IPS-20b (cell line): ENCODE measurements around the gene PIP5K1B.

ENCODE experiments used
- H3K27ac ChIP-seq: one replicate; pipeline ENCODE4 v1.5.1; 2013; ENCODE audit warnings: low read length
- H3K27me3 ChIP-seq: 2 replicates; pipeline ENCODE4 v1.6.1; 2013; ENCODE audit warnings: mild to moderate bottlenecking, low read length, inconsistent platforms; ENCODE audit not compliant: insufficient read depth
- H3K36me3 ChIP-seq: 2 replicates; pipeline ENCODE4 v1.6.1; 2013; ENCODE audit warnings: low read depth, mild to moderate bottlenecking, inconsistent platforms, low read length, moderate library complexity; ENCODE audit not compliant: insufficient read depth
- H3K4me1 ChIP-seq: 2 replicates; pipeline ENCODE4 v1.6.1; 2013; ENCODE audit warnings: mild to moderate bottlenecking, control low read depth, inconsistent platforms, low read length, moderate library complexity; ENCODE audit not compliant: insufficient read depth
- H3K4me3 ChIP-seq: 2 replicates; pipeline ENCODE4 v1.5.1; 2013; ENCODE audit warnings: mild to moderate bottlenecking, low read length, inconsistent platforms
- H3K9ac ChIP-seq: 2 replicates; pipeline ENCODE4 v1.6.1; 2013; ENCODE audit warnings: low read depth, mild to moderate bottlenecking, inconsistent platforms, low read length, moderate library complexity
- H3K9me3 ChIP-seq: 2 replicates; pipeline ENCODE4 v1.6.1; 2013; ENCODE audit warnings: mild to moderate bottlenecking, low read depth, low read length, inconsistent platforms; ENCODE audit not compliant: insufficient read depth

PIP5K1B gene

GRCh38 chr9:68802525-68803015, 97.5 kb downstream of the PIP5K1B start:
- H3K9ac ChIP-seq = no peak overlapping the region

GRCh38 chr9:68804911-68805889, 100.2 kb downstream of the PIP5K1B start:
- Histone ChIP-seq H3K9me3 (no peaks in the 10 kb centered on the region), H3K4me1 (peaks cover 3% of the 10 kb centered on the region; the same call in 1 of the 2 replicates), H3K9ac (no peak overlapping the region), H3K4me3 (no peak overlapping the region), H3K27ac (no peak overlapping the region), H3K36me3 (no peaks in the 10 kb centered on the region), H3K27me3 (no peaks in the 10 kb centered on the region)

More at GRCh38 chr9:68802525-68803015, 97.5 kb downstream of the PIP5K1B start:
- H3K9me3 ChIP-seq = no peaks in the 10 kb centered on the region
- peaks cover 3% of the 10 kb centered on the region; the same call in 1 of the 2 replicates for H3K4me1 ChIP-seq
- no peak overlapping the region for H3K4me3 ChIP-seq
- no peaks in the 10 kb centered on the region for H3K36me3 ChIP-seq
- no peak overlapping the region for H3K27ac ChIP-seq
- H3K27me3 ChIP-seq = no peaks in the 10 kb centered on the region

GRCh38 chr9:68805890-68806517, 101.0 kb downstream of the PIP5K1B start:
- Histone ChIP-seq H3K27me3 (no peaks in the 10 kb centered on the region), H3K4me1 (no peaks in the 10 kb centered on the region; the same call in 1 of the 2 replicates), H3K9ac (no peak overlapping the region), H3K9me3 (no peaks in the 10 kb centered on the region), H3K36me3 (no peaks in the 10 kb centered on the region), H3K27ac (no peak overlapping the region), H3K4me3 (no peak overlapping the region)

GRCh38 chr9:68808338-68808890, 103.4 kb downstream of the PIP5K1B start:
- Histone ChIP-seq H3K36me3 (no peaks in the 10 kb centered on the region), H3K9ac (no peak overlapping the region), H3K27me3 (no peaks in the 10 kb centered on the region), H3K4me3 (no peak overlapping the region), H3K27ac (no peak overlapping the region), H3K9me3 (no peaks in the 10 kb centered on the region), H3K4me1 (no peaks in the 10 kb centered on the region; the same call in 1 of the 2 replicates)

GRCh38 chr9:68817079-68817875, 112.2 kb downstream of the PIP5K1B start:
- Histone ChIP-seq H3K36me3 (no peaks in the 10 kb centered on the region), H3K9me3 (no peaks in the 10 kb centered on the region), H3K9ac (no peak overlapping the region), H3K4me3 (no peak overlapping the region), H3K4me1 (no peaks in the 10 kb centered on the region), H3K27ac (no peak overlapping the region), H3K27me3 (no peaks in the 10 kb centered on the region)

- Histone ChIP-seq H3K4me1 (no peaks in the 10 kb centered on the region), H3K27ac (no peak overlapping the region), H3K9me3 (no peaks in the 10 kb centered on the region), H3K9ac (no peak overlapping the region), H3K4me3 (no peak overlapping the region), H3K27me3 (no peaks in the 10 kb centered on the region), H3K36me3 (no peaks in the 10 kb centered on the region)
Observed at GRCh38 chr9:68819065-68819464, 114.0 kb downstream of the PIP5K1B start.

GRCh38 chr9:68821911-68822310, 116.9 kb downstream of the PIP5K1B start:
- Histone ChIP-seq H3K27ac (no peak overlapping the region), H3K27me3 (no peaks in the 10 kb centered on the region), H3K4me3 (no peak overlapping the region), H3K9me3 (no peaks in the 10 kb centered on the region), H3K36me3 (no peaks in the 10 kb centered on the region), H3K4me1 (peaks cover 9% of the 10 kb centered on the region), H3K9ac (no peak overlapping the region)

GRCh38 chr9:68822596-68823165, 117.6 kb downstream of the PIP5K1B start:
- H3K4me3 ChIP-seq = no peak overlapping the region
- no peaks in the 10 kb centered on the region for H3K9me3 ChIP-seq
- H3K27me3 ChIP-seq = no peaks in the 10 kb centered on the region
- no peak overlapping the region for H3K27ac ChIP-seq
- H3K4me1 ChIP-seq = peaks cover 9% of the 10 kb centered on the region
- H3K9ac ChIP-seq = no peak overlapping the region
- no peaks in the 10 kb centered on the region for H3K36me3 ChIP-seq

GRCh38 chr9:68825762-68826472, 120.9 kb downstream of the PIP5K1B start:
- Histone ChIP-seq H3K27me3 (no peaks in the 10 kb centered on the region), H3K36me3 (no peaks in the 10 kb centered on the region), H3K4me3 (0 out of 2 replicates have a peak overlapping the region, but pooled peaks have one; percentile 3), H3K9me3 (no peaks in the 10 kb centered on the region), H3K4me1 (peaks cover 9% of the 10 kb centered on the region), H3K27ac (no peak overlapping the region), H3K9ac (peak overlapping the region; percentile 1; the same call in 1 of the 2 replicates)

GRCh38 chr9:68827837-68828744, 123.1 kb downstream of the PIP5K1B start:
- H3K9me3 ChIP-seq = no peaks in the 10 kb centered on the region
- no peak overlapping the region for H3K9ac ChIP-seq
- H3K27me3 ChIP-seq = no peaks in the 10 kb centered on the region
- H3K4me3 ChIP-seq = no peak overlapping the region
- H3K27ac ChIP-seq = no peak overlapping the region
- peaks cover 9% of the 10 kb centered on the region for H3K4me1 ChIP-seq
- H3K36me3 ChIP-seq = no peaks in the 10 kb centered on the region
